B cell (primary cell): ENCODE results near the gene GPR179. TPM values are rescaled to one million over a fixed set of nuclear protein-coding genes. Genes with fewer than 3 reads are reported as not detected.

ENCODE experiments used
- ATAC-seq: fragments of 200-7000 bp; cut with Tn5 transposase; one replicate; pipeline ENCODE4 v1.10.0; 2021; ENCODE audit warnings: low read depth, mild to moderate bottlenecking, moderate number of reproducible peaks, moderate library complexity
- CTCF ChIA-PET: fragments of 350-600 bp; sonication (Branson Sonifier 250); formaldehyde crosslinking; loops from one replicate; lab custom pipeline; 2021; ENCODE audit warnings: antibody characterized with exemption, inconsistent platforms; lab: Charles Lee
- POLR2A ChIA-PET: fragments of 350-600 bp; sonication (Branson Sonifier 250); formaldehyde crosslinking; loops from one replicate; lab custom pipeline; 2021; ENCODE audit warnings: antibody characterized with exemption; lab: Charles Lee
- DNase-seq: peaks from one replicate; pipeline ENCODE4 v3.0.0; 2013
- H2AFZ ChIP-seq: 2 replicates; pipeline ENCODE4 v1.6.1; 2012; ENCODE audit warnings: mild to moderate bottlenecking, low read depth, low read length; ENCODE audit not compliant: insufficient read depth, poor library complexity, severe bottlenecking
- H3K27ac ChIP-seq, 2 donors: 1 replicate in 1 of 2; 2 replicates in 1 of 2; pipeline ENCODE4 v1.5.1; 2012 to 2013; ENCODE audit warnings: low read length in 2 of 2, mild to moderate bottlenecking in 2 of 2, moderate library complexity in 1 of 2
- H3K27me3 ChIP-seq, 4 experiments: fragments of 200-600 bp in 1 of 4; sonication (generic) in 1 of 4; replicated peaks in 1 of 4; 1 replicate in 2 of 4; 2 replicates in 2 of 4; pipeline versions ENCODE4 v1.6.1 to v1.7.0; 2013 to 2016; ENCODE audit warnings: low read length in 3 of 4, mild to moderate bottlenecking in 2 of 4, mixed read lengths in 1 of 4, moderate library complexity in 1 of 4; ENCODE audit not compliant: insufficient read depth in 4 of 4, control insufficient read depth in 3 of 4; ENCODE audit errors: control extremely low read depth in 1 of 4
- H3K36me3 ChIP-seq, 2 experiments: replicated peaks in 1 of 2; 1 replicate in 1 of 2; 2 replicates in 1 of 2; pipeline versions ENCODE4 v1.6.1 to v1.7.1; 2013; ENCODE audit warnings: low read length in 1 of 2; ENCODE audit not compliant: insufficient read depth in 2 of 2, control insufficient read depth in 1 of 2; ENCODE audit errors: control extremely low read depth in 1 of 2, extremely low read depth in 1 of 2
- H3K4me1 ChIP-seq, 2 donors: fragments of 200-600 bp in 1 of 2; sonication (generic) in 1 of 2; 1 replicate in 1 of 2; 2 replicates in 1 of 2; pipeline versions ENCODE4 v1.5.1 to v1.6.1; 2013 to 2017; ENCODE audit warnings: low read length in 2 of 2; ENCODE audit not compliant: control insufficient read depth in 2 of 2, insufficient read depth in 2 of 2
- H3K4me2 ChIP-seq: replicated peaks from 2 replicates; pipeline ENCODE3; 2012; ENCODE audit warnings: mild to moderate bottlenecking, low read depth, low read length; ENCODE audit not compliant: poor library complexity, severe bottlenecking
- H3K4me3 ChIP-seq, 5 experiments: fragments of 200-600 bp in 1 of 5; sonication (generic) in 1 of 5; 1 replicate in 3 of 5; 2 replicates in 2 of 5; pipeline versions ENCODE4 v1.5.1 to v1.7.0; 2011 to 2016; ENCODE audit warnings: low read length in 4 of 5, mild to moderate bottlenecking in 4 of 5, low read depth in 2 of 5, control low read depth in 1 of 5, moderate library complexity in 1 of 5; ENCODE audit not compliant: insufficient read depth in 1 of 5; ENCODE audit errors: control extremely low read depth in 1 of 5, extremely low read depth in 1 of 5
- H3K79me2 ChIP-seq: fragments of 200-600 bp; sonication (generic); one replicate; pipeline ENCODE4 v1.6.0; 2016; ENCODE audit warnings: low read length; ENCODE audit not compliant: control insufficient read depth, insufficient read depth
- H3K9ac ChIP-seq: fragments of 200-600 bp; sonication (generic); 2 replicates; pipeline ENCODE4 v1.6.1; 2017; ENCODE audit warnings: mild to moderate bottlenecking, low read length, moderate library complexity
- H3K9me3 ChIP-seq, 3 donors: one replicate each; pipeline versions ENCODE4 v1.6.1 to v1.7.1; 2013; ENCODE audit warnings: low read length in 2 of 3; ENCODE audit not compliant: control insufficient read depth in 2 of 3, insufficient read depth in 1 of 3; ENCODE audit errors: control extremely low read depth in 1 of 3
- H4K20me1 ChIP-seq: 2 replicates; pipeline ENCODE4 v1.6.0; 2012; ENCODE audit warnings: mild to moderate bottlenecking, low read length; ENCODE audit not compliant: insufficient read depth, control insufficient read depth, poor library complexity, severe bottlenecking
- H3K27ac Mint-ChIP-seq: one replicate; pipeline ENCODE4 v1.8.0; 2021; ENCODE audit warnings: mixed read lengths
- H3K27me3 Mint-ChIP-seq: one replicate; pipeline ENCODE4 v1.8.0; 2021; ENCODE audit warnings: mixed read lengths
- H3K4me1 Mint-ChIP-seq: one replicate; pipeline ENCODE4 v1.8.0; 2021; ENCODE audit warnings: mixed read lengths
- H3K4me3 Mint-ChIP-seq: one replicate; pipeline ENCODE4 v1.8.0; 2021; ENCODE audit warnings: mixed read lengths
- H3K9me3 Mint-ChIP-seq: one replicate; pipeline ENCODE4 v1.8.0; 2022; ENCODE audit warnings: mixed read lengths; ENCODE audit not compliant: insufficient read depth
- CTCF ChIP-seq: fragments of 200-600 bp; IDR thresholded peaks from one replicate; pipeline ENCODE4 v1.8.0; 2022; ENCODE audit warnings: antibody characterized with exemption, mild to moderate bottlenecking
- EZH2 ChIP-seq: IDR thresholded peaks from 2 replicates; pipeline ENCODE4 v1.6.1; 2012; ENCODE audit warnings: borderline replicate concordance, low read depth, mild to moderate bottlenecking, moderate library complexity, low read length; ENCODE audit not compliant: insufficient read depth, poor library complexity, severe bottlenecking
- WGBS: methylation state at CpG from one replicate; pipeline ENCODE4 v1.1.5; 2013; ENCODE audit warnings: missing lambda C conversion rate; ENCODE audit not compliant: insufficient coverage; 5-methylcytosine and 5-hydroxymethylcytosine counted together
- intact Hi-C: fragments of 100-400 bp; cut with micrococcal nuclease; formaldehyde crosslinking; loops from one replicate; pipeline ENCODE4 v1.10.0; 2022
- polyA plus RNA-seq: library from polyadenylated mRNA; depleted of rRNA; stranded (reverse); fragments of >200 nt; gene quantifications from 2 replicates; pipeline ENCODE4 v1.2.3, GENCODE V29; 2012
- total RNA-seq, 2 donors: library from RNA; stranded (reverse); fragments of 120-200 nt in 1 of 2; gene quantifications; 1 replicate in 1 of 2; 2 replicates in 1 of 2; pipeline versions ENCODE4 v1.2.3 to v1.2.4, GENCODE V29; 2013 to 2022

Gene GPR179
- total and polyA plus RNA-seq, 2 donors (not counting 1 experiment from before 2014, with no cell fraction given), result 0.01 TPM; not detected in 1

GRCh38 chr17:38333635-38334295 is 10.0 kb downstream of the GPR179 start:
- no peak overlapping the region for H3K4me3 ChIP-seq
- no peaks in the 10 kb centered on the region for H3K36me3 ChIP-seq
- intact Hi-C loops, result no loop called here
- ChIA-PET POLR2A (no interaction called here), CTCF (interaction anchor here (0.8 to 2.9 kb wide), 3 partner anchors 10 to 81 kb away, joined by 4 to 12 read pairs (median 10); no protein-coding TSS in a partner anchor)
- no peaks in the 10 kb centered on the region for H4K20me1 ChIP-seq
- Mint-ChIP-seq H3K27ac (no peak overlapping the region), H3K27me3 (peaks cover 22% of the 10 kb centered on the region), H3K9me3 (no peaks in the 10 kb centered on the region), H3K4me3 (no peak overlapping the region), H3K4me1 (no peaks in the 10 kb centered on the region)
- ATAC-seq (no peak), DNase-seq (no peak)
- no peaks in the 10 kb centered on the region for H3K9me3 ChIP-seq
- H2AFZ ChIP-seq, result no peak overlapping the region
- no peak overlapping the region for H3K9ac ChIP-seq
- no peak overlapping the region for H3K27ac ChIP-seq
- H3K79me2 ChIP-seq, result no peaks in the 10 kb centered on the region
- no peaks in the 10 kb centered on the region for H3K4me1 ChIP-seq
- no peak overlapping the region for H3K4me2 ChIP-seq
- peaks cover 0 to 8% (median 3%) of the 10 kb centered on the region in 4 experiments for H3K27me3 ChIP-seq
- 69% methylated on average over 8 of the region's 12 CpGs for WGBS
- TF ChIP-seq EZH2 (no peak), CTCF (peak; percentile 35)

GRCh38 chr17:38332735-38333134 is 11.0 kb downstream of the GPR179 start:
- no peaks in the 10 kb centered on the region for H3K79me2 ChIP-seq
- Mint-ChIP-seq H3K4me1 (no peaks in the 10 kb centered on the region), H3K27ac (no peak overlapping the region), H3K9me3 (no peaks in the 10 kb centered on the region), H3K27me3 (peaks cover 22% of the 10 kb centered on the region), H3K4me3 (no peak overlapping the region)
- no peak overlapping the region for H3K4me3 ChIP-seq
- ATAC-seq (no peak), DNase-seq (no peak)
- no peaks in the 10 kb centered on the region for H3K36me3 ChIP-seq
- no peak overlapping the region for H2AFZ ChIP-seq
- CTCF ChIA-PET, result interaction anchor here (0.8 to 2.9 kb wide), 3 partner anchors 9 to 82 kb away, joined by 4 to 12 read pairs (median 10); no protein-coding TSS in a partner anchor
- WGBS, result 87% methylated on average over 4 of the region's 7 CpGs
- intact Hi-C loops, result no loop called here
- POLR2A ChIA-PET, result no interaction called here
- no peaks in the 10 kb centered on the region for H4K20me1 ChIP-seq
- no peaks in the 10 kb centered on the region for H3K9me3 ChIP-seq
- no peaks in the 10 kb centered on the region for H3K4me1 ChIP-seq
- TF ChIP-seq CTCF (no peak), EZH2 (no peak)
- H3K27me3 ChIP-seq, result peaks cover 0 to 8% (median 3%) of the 10 kb centered on the region in 4 experiments
- H3K4me2 ChIP-seq, result no peak overlapping the region
- H3K27ac ChIP-seq, result no peak overlapping the region
- H3K9ac ChIP-seq, result no peak overlapping the region
